HG03025 (cell line): ENCODE measurements around the gene ACTL7A.
"Not testable (repeated sequence)": the region's sequence is repeated elsewhere in the genome, so short reads cannot be mapped to it uniquely, and the experiment has no call there.

Source experiments
- ATAC-seq: cut with Tn5 transposase; IDR thresholded peaks from one replicate; pipeline ENCODE4 v1.9.1; 2021; ENCODE audit warnings: mild to moderate bottlenecking, moderate library complexity; ENCODE audit not compliant: unreplicated experiment, low FRiP score

ACTL7A gene

GRCh38 chr9:108845947-108846346 is 16.1 kb upstream of the ACTL7A start:
- ATAC-seq = no peak

GRCh38 chr9:108848296-108848695 is 13.8 kb upstream of the ACTL7A start:
- ATAC-seq = not testable (repeated sequence)

- no peak for ATAC-seq
Measured at GRCh38 chr9:108850293-108850897, 11.7 kb upstream of the ACTL7A start.

GRCh38 chr9:108851138-108851537 is 10.9 kb upstream of the ACTL7A start:
- ATAC-seq = no peak

- ATAC-seq = no peak
Measured at GRCh38 chr9:108852079-108852478, 10.0 kb upstream of the ACTL7A start.

GRCh38 chr9:108854094-108854493 is 8.0 kb upstream of the ACTL7A start:
- no peak for ATAC-seq

- no peak for ATAC-seq
Measured at GRCh38 chr9:108854641-108855528, 7.2 kb upstream of the ACTL7A start.

GRCh38 chr9:108855529-108855886 is 6.6 kb upstream of the ACTL7A start:
- ATAC-seq = no peak

- ATAC-seq = no peak
Measured at GRCh38 chr9:108855888-108856287, 6.2 kb upstream of the ACTL7A start, which contains the start of gene ACTL7B. Gene ACTL7B, minus strand, starts transcription at chr9:108855986. Its CDS starts 56 bp downstream, at chr9:108855930.

- ATAC-seq = no peak
Measured at GRCh38 chr9:108857572-108857971, 4.5 kb upstream of the ACTL7A start.

- no peak for ATAC-seq
Measured at GRCh38 chr9:108859459-108860114, 2.5 kb upstream of the ACTL7A start.

- no peak for ATAC-seq
Measured at GRCh38 chr9:108860354-108860753, 1.7 kb upstream of the ACTL7A start.

GRCh38 chr9:108860764-108861163 is 1.3 kb upstream of the ACTL7A start:
- ATAC-seq = no peak

GRCh38 chr9:108861464-108861863 is 602 bp upstream of the ACTL7A start:
- ATAC-seq = no peak

GRCh38 chr9:108863891-108864290 is 1.8 kb downstream of the ACTL7A start:
- no peak for ATAC-seq

GRCh38 chr9:108864446-108864845 is 2.4 kb downstream of the ACTL7A start:
- no peak for ATAC-seq

- ATAC-seq = no peak
Measured at GRCh38 chr9:108865037-108865436, 3.0 kb downstream of the ACTL7A start.

GRCh38 chr9:108866001-108866420 is 3.9 kb downstream of the ACTL7A start:
- no peak for ATAC-seq

GRCh38 chr9:108867116-108867515 is 5.0 kb downstream of the ACTL7A start:
- ATAC-seq = no peak

GRCh38 chr9:108867829-108868228 is 5.8 kb downstream of the ACTL7A start:
- no peak for ATAC-seq

GRCh38 chr9:108869092-108869725 is 7.1 kb downstream of the ACTL7A start:
- no peak for ATAC-seq
